Activated gamma-delta T cell treated with Interleukin-2 at 50 U/mL for 16 hours (primary cell): ENCODE results near the gene PDE9A.
A peak's percentile ranks its signal among the peaks of the same experiment; 100 is the strongest.
"Not testable (repeated sequence)": the region's sequence is repeated elsewhere in the genome, so short reads cannot be mapped to it uniquely, and the experiment has no call there.

ENCODE experiments used
- DNase-seq: peaks from one replicate; pipeline ENCODE4 v3.0.0-alpha.2; 2020

The PDE9A gene

GRCh38 chr21:42807938-42808613 is 154.7 kb downstream of the PDE9A start:
- DNase-seq: no peak

GRCh38 chr21:42809171-42809570 is 155.8 kb downstream of the PDE9A start:
- no peak for DNase-seq

- no peak for DNase-seq
Measured at GRCh38 chr21:42809577-42810475, 156.4 kb downstream of the PDE9A start.

GRCh38 chr21:42811960-42812359 is 158.5 kb downstream of the PDE9A start:
- DNase-seq: no peak

DNA sequence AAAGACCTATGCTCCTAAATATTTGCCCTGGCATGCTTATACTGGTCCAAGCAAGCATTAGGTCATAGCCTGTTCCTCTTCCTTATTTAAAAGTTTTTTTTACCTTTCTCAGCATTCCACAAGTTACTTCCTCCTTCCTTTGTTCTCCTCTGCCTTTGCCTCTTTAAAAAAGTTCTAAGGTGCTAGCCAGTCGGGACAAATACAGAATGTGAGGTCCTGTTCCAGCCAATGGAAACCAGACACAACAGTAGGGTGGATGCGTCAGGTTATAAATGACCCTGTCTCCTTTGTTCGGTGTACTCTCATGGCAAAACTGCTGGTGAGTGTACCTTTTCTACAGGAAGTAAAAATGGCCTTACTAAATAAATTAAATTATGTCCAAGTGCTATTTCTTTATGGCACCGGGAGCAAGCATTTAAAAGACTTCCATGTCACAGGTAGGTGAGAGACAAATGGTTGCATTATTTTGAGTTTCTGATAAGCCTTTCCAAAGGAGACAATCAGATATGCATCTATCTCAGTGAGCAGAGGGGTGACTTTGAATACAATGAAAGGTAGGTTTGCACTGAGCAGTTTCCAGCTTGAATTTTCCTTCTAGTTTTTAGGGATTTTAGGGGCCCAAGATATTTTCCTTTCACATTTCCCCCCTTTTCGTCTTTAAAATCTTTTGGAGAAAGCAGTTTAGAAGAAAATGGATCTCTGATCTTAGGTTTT is 159.3 kb downstream of the PDE9A start:
- DNase-seq: not testable (repeated sequence)

DNA sequence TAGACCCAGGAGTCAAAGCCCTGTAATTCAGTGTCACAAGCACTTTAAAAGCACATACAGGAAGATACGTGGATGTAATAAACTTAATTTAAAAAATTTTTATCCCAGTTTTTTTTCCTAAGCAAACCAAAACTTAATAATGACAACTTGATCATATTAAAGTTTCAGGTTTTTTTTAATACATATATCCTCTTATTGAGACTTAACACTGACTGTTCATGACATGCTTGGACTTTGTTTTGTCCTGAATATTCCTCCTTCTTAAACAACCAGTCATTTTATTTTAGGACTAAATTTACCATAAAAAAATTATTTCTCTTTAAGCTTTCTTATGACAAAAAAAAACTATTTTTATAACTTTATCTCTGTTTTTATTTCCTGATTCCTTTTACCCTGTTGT is 161.8 kb downstream of the PDE9A start:
- DNase-seq: no peak

- DNase-seq: peak; percentile 65
Measured at GRCh38 chr21:42818328-42818749, 164.9 kb downstream of the PDE9A start.

- DNase-seq: no peak
Measured at GRCh38 chr21:42819861-42820615, 166.6 kb downstream of the PDE9A start.

DNA sequence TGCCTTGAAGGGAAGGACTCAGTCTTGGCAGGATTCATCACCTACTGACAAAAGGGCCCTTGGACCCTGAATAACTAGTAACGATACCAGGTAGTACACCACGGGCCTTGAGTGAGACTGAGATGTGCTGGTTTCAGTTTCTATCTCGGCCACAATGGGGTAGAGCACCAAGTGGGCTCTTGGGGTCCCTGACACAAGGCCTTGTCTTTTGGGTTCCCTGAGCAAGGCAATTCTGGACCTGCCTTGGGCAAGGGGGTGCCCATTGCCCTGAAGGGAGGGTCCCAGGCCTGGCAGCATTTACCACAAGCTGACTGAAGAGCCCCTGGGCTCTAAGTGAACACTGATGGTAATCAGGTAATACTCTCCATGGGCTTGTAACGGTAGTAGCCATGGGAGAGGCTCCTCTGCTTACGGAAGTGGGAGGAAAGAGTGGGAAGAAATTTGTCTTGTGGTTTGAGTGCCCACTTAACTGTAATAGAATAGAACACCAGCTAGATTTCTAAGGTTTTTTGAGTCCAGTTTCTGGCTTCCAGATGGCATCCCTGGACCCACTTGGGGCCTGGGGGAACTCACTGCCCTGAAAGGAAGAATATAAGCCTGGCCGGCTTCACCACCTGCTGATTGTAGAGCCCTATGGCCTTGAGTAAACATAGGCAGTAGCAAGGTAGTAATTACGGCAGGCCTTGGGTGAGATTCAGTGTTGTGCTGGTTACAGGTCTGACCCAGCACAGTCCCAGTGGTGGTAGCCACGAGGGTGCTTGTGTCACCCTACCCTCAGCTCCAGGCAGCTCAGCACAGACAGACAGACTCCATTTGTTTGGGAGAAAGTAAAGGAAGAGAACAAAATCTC is 167.4 kb downstream of the PDE9A start:
- DNase-seq: no peak
